OCI-LY7 (cell line): ENCODE data around the gene LRRC8D.

ENCODE experiments used
- CTCF ChIP-seq: fragments of 200-600 bp; sonication (generic); conservative IDR thresholded peaks from 2 replicates; pipeline ENCODE4 v1.5.1; 2014; ENCODE audit warnings: mild to moderate bottlenecking, antibody characterized with exemption, low read length, moderate library complexity, mixed read lengths
- EZH2phosphoT487 ChIP-seq: fragments of 200-600 bp; sonication (generic); IDR thresholded peaks from 2 replicates; pipeline ENCODE4 v1.6.1; 2018; ENCODE audit warnings: low read depth, borderline replicate concordance, mild to moderate bottlenecking, mixed run types, antibody characterized with exemption, low read length, moderate library complexity, mixed read lengths

- TF ChIP-seq CTCF (no peak), EZH2phosphoT487 (no peak)
Measured at GRCh38 chr1:89832496-89833127, 11.8 kb downstream of the LRRC8D start.
